NT2/D1 (cell line): ENCODE results near the gene OTOF.

ENCODE experiments used
- SUZ12 ChIP-seq: IDR thresholded peaks from 2 replicates; pipeline ENCODE4 v1.6.1; 2011; ENCODE audit not compliant: insufficient read length, insufficient read depth; ENCODE audit errors: extremely low read depth
- YY1 ChIP-seq: IDR thresholded peaks from 2 replicates; pipeline ENCODE4 v1.6.1; 2011; ENCODE audit not compliant: insufficient read length, insufficient read depth
- ZNF274 ChIP-seq: IDR thresholded peaks from 2 replicates; pipeline ENCODE4 v1.6.1; 2011; ENCODE audit warnings: mild to moderate bottlenecking, low read depth, low read length

- TF ChIP-seq ZNF274 (no peak), YY1 (no peak), SUZ12 (no peak)
Observed at GRCh38 chr2:26465266-26465925, 12.5 kb downstream of the OTOF start.
